ENCODE measurements around the gene APEX1.

DNA sequence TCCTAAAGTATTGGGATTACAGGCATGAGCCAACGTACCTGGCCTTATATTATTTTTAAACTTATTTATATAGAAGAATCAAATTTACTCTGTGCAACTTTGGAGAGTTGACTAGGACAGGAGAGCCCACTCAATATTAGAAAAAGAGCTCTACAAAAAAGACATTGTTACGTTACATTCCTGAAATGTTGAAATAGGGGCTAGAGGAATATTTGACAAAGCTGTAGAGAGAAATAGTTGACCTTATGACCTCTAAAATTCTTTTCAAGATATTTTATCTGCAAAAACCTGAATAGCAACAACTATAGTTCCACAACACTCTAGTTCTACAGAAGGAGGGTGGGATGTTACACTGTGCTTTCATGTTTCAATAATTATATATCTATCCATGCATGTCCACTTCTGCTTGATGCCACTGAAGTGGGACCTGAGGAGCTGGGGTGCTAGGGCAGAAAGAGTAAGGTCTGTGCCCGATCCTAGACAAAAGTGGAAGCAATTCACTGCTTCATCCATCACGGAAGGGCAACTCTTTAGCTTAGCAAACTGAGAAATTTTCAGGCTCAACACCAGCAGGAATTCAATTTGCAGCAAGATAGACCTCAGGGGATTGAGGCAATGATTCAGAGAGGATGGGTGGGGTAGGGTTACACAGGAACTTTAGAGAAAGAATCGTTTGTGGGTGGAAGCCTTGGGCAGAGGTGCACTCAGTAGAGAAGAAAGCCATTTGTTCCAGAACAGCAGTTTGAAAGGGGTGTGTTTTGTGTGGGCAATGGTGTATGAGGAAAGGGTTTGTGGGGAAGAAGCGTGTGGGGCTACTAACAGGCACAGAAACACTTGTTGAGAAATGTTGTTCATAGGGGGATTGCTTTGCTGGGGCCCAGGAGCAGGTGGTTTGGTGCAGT lies 34.3 kb downstream of the APEX1 start:
- TF ChIP-seq, protein P1, sequence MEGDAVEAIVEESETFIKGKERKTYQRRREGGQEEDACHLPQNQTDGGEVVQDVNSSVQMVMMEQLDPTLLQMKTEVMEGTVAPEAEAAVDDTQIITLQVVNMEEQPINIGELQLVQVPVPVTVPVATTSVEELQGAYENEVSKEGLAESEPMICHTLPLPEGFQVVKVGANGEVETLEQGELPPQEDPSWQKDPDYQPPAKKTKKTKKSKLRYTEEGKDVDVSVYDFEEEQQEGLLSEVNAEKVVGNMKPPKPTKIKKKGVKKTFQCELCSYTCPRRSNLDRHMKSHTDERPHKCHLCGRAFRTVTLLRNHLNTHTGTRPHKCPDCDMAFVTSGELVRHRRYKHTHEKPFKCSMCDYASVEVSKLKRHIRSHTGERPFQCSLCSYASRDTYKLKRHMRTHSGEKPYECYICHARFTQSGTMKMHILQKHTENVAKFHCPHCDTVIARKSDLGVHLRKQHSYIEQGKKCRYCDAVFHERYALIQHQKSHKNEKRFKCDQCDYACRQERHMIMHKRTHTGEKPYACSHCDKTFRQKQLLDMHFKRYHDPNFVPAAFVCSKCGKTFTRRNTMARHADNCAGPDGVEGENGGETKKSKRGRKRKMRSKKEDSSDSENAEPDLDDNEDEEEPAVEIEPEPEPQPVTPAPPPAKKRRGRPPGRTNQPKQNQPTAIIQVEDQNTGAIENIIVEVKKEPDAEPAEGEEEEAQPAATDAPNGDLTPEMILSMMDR (conservative IDR thresholded peaks at IDR 0.05): no peak
- no peak for TF ChIP-seq EZH2 (IDR thresholded peaks at IDR 0.05; ENCODE audit: low read depth)

Data from PC-9 (cell line).